Smooth muscle cell (in vitro differentiated cells): ENCODE data around the gene CCDC141. TPM values are rescaled to one million over a fixed set of nuclear protein-coding genes. Genes with fewer than 3 reads are reported as not detected.

ENCODE experiments used
- DNase-seq: peaks from one replicate; lab custom pipeline; 2025; ENCODE audit not compliant: unreplicated experiment; lab: John Stamatoyannopoulos, UW
- H2AFZ ChIP-seq: fragments of 200-600 bp; sonication (generic); 2 replicates; pipeline ENCODE4 v1.6.0; 2016; ENCODE audit warnings: antibody characterized with exemption, low read depth, mild to moderate bottlenecking
- H3F3A ChIP-seq: fragments of 200-600 bp; sonication (generic); 2 replicates; pipeline ENCODE4 v1.6.0; 2017; ENCODE audit warnings: antibody characterized with exemption, low read depth
- H3K27ac ChIP-seq: fragments of 200-600 bp; sonication (generic); 2 replicates; pipeline ENCODE4 v1.5.1; 2016; ENCODE audit warnings: low read depth, mild to moderate bottlenecking
- H3K27me3 ChIP-seq: fragments of 200-600 bp; sonication (generic); 2 replicates; pipeline ENCODE4 v1.6.1; 2016; ENCODE audit warnings: low read depth, mild to moderate bottlenecking
- H3K36me3 ChIP-seq: fragments of 200-600 bp; sonication (generic); 2 replicates; pipeline ENCODE4 v1.5.1; 2016; ENCODE audit warnings: low read depth
- H3K4me1 ChIP-seq: fragments of 200-600 bp; sonication (generic); 2 replicates; pipeline ENCODE4 v1.5.1; 2016; ENCODE audit warnings: low read depth
- H3K4me2 ChIP-seq: fragments of 200-600 bp; sonication (generic); 2 replicates; pipeline ENCODE4 v1.6.0; 2016; ENCODE audit warnings: mild to moderate bottlenecking
- H3K4me3 ChIP-seq: fragments of 200-600 bp; sonication (generic); 2 replicates; pipeline ENCODE4 v1.5.1; 2016; ENCODE audit warnings: mild to moderate bottlenecking
- H3K79me2 ChIP-seq: fragments of 200-600 bp; sonication (generic); 2 replicates; pipeline ENCODE4 v1.6.0; 2016; ENCODE audit warnings: low read depth, mild to moderate bottlenecking
- H3K9ac ChIP-seq: fragments of 200-600 bp; sonication (generic); 2 replicates; pipeline ENCODE4 v1.6.0; 2016; ENCODE audit warnings: low read depth
- H3K9me3 ChIP-seq: fragments of 200-600 bp; sonication (generic); replicated peaks from 2 replicates; pipeline ENCODE4 v1.5.1; 2016; ENCODE audit warnings: low read depth
- H4K20me1 ChIP-seq: fragments of 200-600 bp; sonication (generic); 2 replicates; pipeline ENCODE4 v1.6.0; 2016; ENCODE audit warnings: low read depth
- CTCF ChIP-seq: fragments of 200-600 bp; sonication (generic); IDR thresholded peaks from 2 replicates; pipeline ENCODE4 v1.5.1; 2017; ENCODE audit warnings: borderline replicate concordance, mild to moderate bottlenecking, antibody characterized with exemption; ENCODE audit not compliant: insufficient read depth, poor library complexity, severe bottlenecking
- WGBS: methylation state at CpG from one replicate; pipeline ENCODE4 v1.1.7; 2016; ENCODE audit warnings: low lambda C conversion rate; 5-methylcytosine and 5-hydroxymethylcytosine counted together
- polyA plus RNA-seq: library from polyadenylated mRNA; unstranded; fragments of >200 nt; fragmentation: Nextera tagmentation; extraction: Ambion mirVana; gene quantifications from 2 replicates; pipeline ENCODE4 v1.2.1, GENCODE V29; 2016
- total RNA-seq: library from RNA; depleted of rRNA; stranded (reverse); fragments of >200 nt; gene quantifications from 2 replicates; pipeline ENCODE4 v1.2.3, GENCODE V29; 2014

Gene CCDC141
- total and polyA plus RNA-seq, 2 experiments from 2014 or later: 0.03 to 0.76 TPM

GRCh38 chr2:178912416-178913048 lies 137.4 kb downstream of the CCDC141 start:
- no peaks in the 10 kb centered on the region for H3K4me1 ChIP-seq
- no peak for DNase-seq
- no peaks in the 10 kb centered on the region for H4K20me1 ChIP-seq
- H3K9me3 ChIP-seq: no peaks in the 10 kb centered on the region
- no peaks in the 10 kb centered on the region for H3K27me3 ChIP-seq
- no peak for TF ChIP-seq CTCF
- H3K27ac ChIP-seq: no peak overlapping the region
- no peak overlapping the region for H3K4me2 ChIP-seq
- H2AFZ ChIP-seq: no peak overlapping the region
- H3K36me3 ChIP-seq: no peaks in the 10 kb centered on the region
- WGBS: 94% methylated on average over 2 of the region's 2 CpGs
- H3K9ac ChIP-seq: no peak overlapping the region
- H3K79me2 ChIP-seq: no peaks in the 10 kb centered on the region
- no peak overlapping the region for H3K4me3 ChIP-seq
- H3F3A ChIP-seq: no peaks in the 10 kb centered on the region

- no peak for TF ChIP-seq CTCF
- H3F3A ChIP-seq: no peaks in the 10 kb centered on the region
- H2AFZ ChIP-seq: no peak overlapping the region
- no peaks in the 10 kb centered on the region for H3K36me3 ChIP-seq
- 79% methylated on average over 2 of the region's 2 CpGs for WGBS
- no peaks in the 10 kb centered on the region for H4K20me1 ChIP-seq
- H3K27me3 ChIP-seq: no peaks in the 10 kb centered on the region
- no peak overlapping the region for H3K4me3 ChIP-seq
- H3K4me1 ChIP-seq: no peaks in the 10 kb centered on the region
- DNase-seq: no peak
- H3K9ac ChIP-seq: no peak overlapping the region
- H3K4me2 ChIP-seq: no peak overlapping the region
- H3K79me2 ChIP-seq: no peaks in the 10 kb centered on the region
- no peak overlapping the region for H3K27ac ChIP-seq
- no peaks in the 10 kb centered on the region for H3K9me3 ChIP-seq
Measured at GRCh38 chr2:178911039-178911438, 138.9 kb downstream of the CCDC141 start.

- Histone ChIP-seq H3K4me3 (no peak overlapping the region), H3K9ac (no peak overlapping the region), H2AFZ (no peak overlapping the region), H3K4me1 (no peaks in the 10 kb centered on the region), H3K4me2 (no peak overlapping the region), H3K79me2 (no peaks in the 10 kb centered on the region), H3K36me3 (no peaks in the 10 kb centered on the region), H3K9me3 (no peaks in the 10 kb centered on the region), H3K27ac (no peak overlapping the region), H3K27me3 (no peaks in the 10 kb centered on the region), H4K20me1 (no peaks in the 10 kb centered on the region), H3F3A (no peaks in the 10 kb centered on the region)
- no peak for TF ChIP-seq CTCF
- 75% methylated on average over 5 of the region's 5 CpGs for WGBS
- DNase-seq: no peak
Measured at GRCh38 chr2:178910005-178910404, 139.9 kb downstream of the CCDC141 start.

- H3K4me2 ChIP-seq: no peak overlapping the region
- DNase-seq: no peak
- no peaks in the 10 kb centered on the region for H3F3A ChIP-seq
- WGBS: 93% methylated on average over 2 of the region's 2 CpGs
- H3K27me3 ChIP-seq: no peaks in the 10 kb centered on the region
- H3K36me3 ChIP-seq: no peaks in the 10 kb centered on the region
- no peaks in the 10 kb centered on the region for H3K9me3 ChIP-seq
- no peak overlapping the region for H3K9ac ChIP-seq
- no peaks in the 10 kb centered on the region for H4K20me1 ChIP-seq
- H3K4me3 ChIP-seq: no peak overlapping the region
- H3K79me2 ChIP-seq: no peaks in the 10 kb centered on the region
- no peak for TF ChIP-seq CTCF
- no peak overlapping the region for H2AFZ ChIP-seq
- no peaks in the 10 kb centered on the region for H3K4me1 ChIP-seq
- H3K27ac ChIP-seq: no peak overlapping the region
Measured at GRCh38 chr2:178909507-178909906, 140.4 kb downstream of the CCDC141 start.
